NOMO-1 (cell line): ENCODE measurements around the gene TREM1.
"Not testable (repeated sequence)": the region's sequence is repeated elsewhere in the genome, so short reads cannot be mapped to it uniquely, and the experiment has no call there.

Source experiments
- DNase-seq, 2 experiments: peaks; one replicate each; lab custom pipeline; 2025; ENCODE audit not compliant: unreplicated experiment in 2 of 2; lab: John Stamatoyannopoulos, UW

Gene TREM1

DNA sequence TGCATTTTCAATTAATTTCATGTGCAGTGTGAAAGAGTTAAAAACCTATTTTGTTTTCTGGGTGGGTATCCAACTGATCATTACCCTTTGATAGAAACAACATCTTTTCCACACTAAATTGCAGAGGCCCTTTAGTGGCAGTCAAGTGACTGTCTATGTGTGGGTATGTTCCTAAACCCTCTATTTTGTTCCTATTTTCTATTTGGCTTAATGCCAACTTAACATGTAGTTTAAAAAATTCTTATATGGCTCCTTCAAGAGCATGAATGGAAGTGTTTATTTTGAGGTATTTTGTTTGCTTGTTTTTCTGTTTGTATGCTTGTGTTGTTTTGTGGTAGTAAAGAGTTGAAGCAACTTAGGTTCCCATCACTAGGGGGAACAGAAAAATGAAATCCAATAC lies 19.9 kb downstream of the TREM1 start:
- no peak for DNase-seq

DNA sequence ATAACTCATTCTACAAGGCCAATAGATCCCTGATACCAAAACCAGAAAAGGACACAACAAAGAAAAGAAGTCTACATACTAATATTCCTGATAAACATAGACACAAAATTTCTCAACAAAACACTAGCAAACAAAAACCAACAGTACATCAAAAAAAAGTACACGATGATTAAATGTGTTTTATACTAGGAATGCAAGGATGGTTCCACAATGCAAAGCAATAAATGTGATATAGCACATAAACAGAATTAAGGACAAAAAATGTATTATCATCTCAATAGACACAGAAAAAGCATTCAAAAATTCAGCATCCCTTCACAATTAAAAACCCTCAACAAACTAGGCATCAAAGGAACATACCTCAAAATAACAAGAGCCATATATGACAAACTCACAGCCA lies 23.2 kb downstream of the TREM1 start:
- no peak for DNase-seq

DNA sequence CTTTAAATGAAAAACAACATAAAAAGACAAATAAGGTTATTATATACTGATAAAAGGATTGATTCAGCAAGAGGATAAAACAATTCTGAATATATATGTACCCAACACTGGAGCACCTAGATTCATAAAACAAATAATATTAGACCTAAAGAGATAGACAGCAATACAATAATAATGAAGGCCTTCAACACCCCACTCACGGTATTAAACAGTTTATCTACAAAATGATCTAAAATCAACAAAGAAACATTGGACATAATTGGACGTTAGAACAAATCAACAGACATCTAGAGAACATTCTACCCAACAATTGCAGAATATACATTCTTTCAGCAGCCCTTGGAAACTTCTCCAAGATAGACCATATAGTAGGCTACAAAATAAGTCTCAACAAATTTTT lies 24.1 kb downstream of the TREM1 start:
- DNase-seq = no peak

DNA sequence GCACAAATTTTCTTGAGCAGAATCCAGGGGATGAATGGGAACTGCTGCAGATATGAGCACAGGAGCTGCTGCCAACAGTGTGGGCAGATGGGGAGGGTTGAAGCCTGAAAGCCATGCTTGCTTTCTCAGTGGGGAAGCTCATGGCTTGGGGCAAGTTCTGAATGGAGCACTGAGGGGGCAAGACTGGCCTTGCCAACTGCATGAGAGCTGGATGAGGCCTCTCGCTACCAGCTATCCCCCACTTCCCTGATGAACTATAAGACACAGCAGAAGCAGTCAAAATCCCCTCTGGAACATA lies 28.3 kb downstream of the TREM1 start:
- no peak for DNase-seq

DNA sequence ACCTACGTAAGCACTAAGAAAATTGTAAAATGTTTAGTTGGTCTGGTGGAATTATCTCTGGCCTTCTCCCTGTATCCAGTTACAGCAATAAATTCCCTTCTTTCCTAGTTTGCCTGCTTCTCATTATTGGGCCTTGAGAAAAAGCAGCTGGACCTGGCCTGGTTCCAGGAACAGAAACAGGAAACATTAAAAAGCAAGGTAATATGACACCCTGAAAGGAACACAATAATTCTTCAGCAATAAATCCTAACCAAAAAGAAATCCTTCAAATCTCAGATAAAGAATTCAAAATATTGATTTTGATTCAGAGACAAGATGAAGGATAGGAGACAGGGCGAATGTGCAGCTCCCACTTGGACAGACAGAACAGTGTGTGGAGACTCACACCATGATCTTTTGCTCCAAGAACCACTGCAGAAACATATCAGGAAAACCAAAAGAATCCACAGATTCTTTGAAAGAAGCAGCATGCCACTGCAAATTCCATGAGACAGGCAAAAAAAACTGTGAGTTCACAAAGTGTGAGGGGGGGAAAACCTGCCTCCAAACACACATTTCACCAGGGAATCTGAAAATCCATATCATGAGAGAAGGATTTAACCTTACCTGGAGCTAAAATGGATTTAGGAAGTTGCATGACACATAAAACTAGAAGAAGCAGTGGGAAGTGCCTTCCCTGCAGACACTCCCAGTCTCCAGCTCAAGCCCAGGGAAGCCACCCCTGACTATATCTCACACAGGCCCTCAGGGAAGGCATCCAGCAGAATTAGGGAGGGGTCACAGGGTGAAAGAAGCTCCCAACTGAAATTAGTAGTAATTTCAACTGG lies 28.9 kb downstream of the TREM1 start:
- no peak for DNase-seq

DNA sequence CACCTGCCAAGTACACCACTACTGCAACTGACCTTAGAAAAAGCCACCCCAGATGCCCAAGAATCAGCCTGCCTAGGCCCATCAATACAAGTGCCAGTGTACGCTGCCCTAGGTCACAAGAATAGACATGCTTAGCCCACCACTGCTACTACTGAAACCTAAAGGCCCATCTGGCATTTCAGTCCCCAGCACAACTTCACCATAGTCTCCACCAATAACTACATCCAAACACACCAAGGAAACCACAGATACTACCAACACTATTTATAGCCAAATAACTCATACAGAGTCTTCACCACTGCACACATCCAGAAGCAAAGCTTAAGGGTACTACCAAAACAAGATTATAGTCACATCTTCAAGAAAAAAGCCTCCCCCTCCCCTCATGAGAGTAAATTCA lies 30.1 kb downstream of the TREM1 start:
- no peak for DNase-seq

DNA sequence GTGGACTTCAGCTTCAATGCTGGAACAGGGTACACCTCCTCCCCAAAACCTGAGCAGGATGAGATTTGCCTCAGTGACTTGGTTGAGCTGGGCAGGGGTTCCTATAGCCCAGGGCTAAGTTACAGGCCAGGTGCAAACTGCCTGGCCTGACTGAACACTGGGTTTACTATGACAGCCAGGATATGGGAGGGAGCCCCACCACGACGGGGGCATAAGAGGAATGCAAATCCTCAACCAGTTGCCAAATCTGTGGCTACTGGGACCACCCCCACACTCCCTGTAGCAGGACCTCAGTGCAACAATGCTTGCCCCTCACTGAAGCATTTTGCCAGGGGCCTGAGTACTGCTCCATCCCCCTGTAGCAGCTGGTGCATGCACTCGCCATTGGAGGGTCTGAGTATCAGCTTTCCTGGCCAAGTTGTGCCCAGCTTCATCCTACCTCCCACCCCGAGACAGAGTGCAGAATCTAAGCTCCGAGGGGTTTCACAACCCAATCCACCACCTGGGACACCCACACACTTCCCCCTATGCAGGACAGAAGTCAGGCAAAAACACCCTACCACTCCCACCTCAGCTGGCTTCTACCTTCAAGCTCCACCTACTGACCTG lies 30.7 kb downstream of the TREM1 start:
- DNase-seq = no peak

DNA sequence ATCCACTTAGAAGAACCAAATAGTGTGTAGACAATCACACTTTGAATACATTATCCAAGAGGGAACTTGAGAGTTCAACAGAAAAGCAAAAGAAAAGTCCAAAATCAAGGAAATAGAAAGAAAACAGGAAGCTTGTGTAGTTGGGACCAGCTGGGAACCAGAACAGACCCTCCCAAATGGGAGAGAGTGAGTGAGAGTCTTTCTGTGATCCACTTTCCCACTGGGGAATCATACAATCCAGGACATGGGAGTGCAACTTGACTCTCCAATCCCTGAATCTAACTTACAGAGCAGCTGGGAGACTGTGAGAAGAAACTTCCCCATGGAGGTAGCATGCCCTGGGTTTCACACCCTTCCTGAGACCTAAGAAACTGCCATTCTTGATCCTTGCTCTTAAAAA lies 31.4 kb downstream of the TREM1 start:
- DNase-seq = no peak

DNA sequence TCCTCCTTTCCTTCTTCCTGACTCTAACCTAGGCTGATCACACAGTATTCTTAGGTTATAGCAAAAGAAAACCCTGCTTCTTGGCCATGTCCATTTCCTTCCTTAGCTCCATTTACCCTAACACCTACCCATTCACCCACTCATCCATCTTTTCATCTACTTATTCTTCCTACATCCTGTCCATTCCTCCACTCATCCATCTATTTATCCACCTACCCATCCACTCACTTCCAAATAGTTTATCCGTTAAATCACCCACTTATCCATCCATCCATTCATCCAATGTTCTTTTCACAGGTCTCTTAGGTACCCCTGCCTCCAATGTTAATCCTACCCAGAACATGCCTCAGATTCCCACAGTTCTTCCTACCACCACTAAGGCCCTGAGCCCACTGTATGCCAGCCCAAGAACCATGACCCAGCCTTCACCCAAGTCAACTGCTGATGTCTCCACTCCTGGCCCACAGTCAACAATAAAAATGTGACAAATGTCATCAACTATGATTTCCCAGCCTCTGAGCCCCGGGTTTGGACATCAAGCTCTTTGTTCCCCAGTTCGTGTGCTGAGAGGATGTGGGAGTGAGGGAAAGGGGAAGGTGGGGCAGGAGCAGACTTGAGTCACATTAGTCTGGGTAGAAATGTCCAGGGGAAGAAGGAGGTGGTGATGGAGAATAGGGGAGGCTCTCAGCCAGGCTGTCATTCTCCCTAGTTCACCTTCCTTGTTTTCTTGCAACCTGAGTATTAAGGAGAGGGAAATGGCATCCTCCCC lies 33.9 kb downstream of the TREM1 start:
- DNase-seq = no peak

DNA sequence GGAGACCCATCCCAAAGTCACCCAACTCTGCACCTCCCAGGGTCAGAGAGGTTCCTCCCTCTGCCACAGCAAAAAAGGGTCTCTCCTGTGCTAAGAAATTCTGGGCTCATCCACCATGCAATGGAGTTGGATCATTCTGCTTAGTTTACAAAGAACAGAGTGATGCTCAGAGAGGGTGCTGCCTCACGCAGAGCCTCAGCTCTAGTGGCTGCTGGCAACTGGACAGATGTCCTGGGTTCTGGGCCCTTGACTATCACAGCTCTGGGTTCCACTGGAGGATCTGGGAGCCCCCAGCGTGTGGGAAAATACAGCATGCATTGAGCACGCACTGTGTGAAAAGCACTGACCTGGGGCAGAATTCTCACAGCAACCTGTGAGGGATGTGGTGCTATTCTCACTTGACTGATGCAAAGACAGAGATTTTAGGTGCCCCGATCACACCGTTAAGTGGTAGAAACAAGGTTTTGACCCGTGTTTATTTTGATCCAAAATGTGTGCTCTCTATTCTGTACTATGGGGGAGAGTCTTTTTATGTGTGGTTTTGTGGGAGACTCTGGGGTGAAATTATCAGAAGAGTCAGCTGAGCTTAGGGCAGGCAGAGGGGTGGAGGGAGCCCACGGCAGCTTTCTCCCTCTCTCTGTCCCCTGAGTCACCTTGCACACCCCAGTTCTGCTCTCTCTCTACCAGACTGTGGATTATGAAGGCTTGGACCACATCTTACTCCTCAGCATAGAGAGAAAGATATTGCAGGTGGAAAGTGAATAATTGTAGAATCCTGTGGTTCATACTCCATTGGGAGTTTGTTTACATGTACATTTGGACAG lies 38.4 kb downstream of the TREM1 start:
- DNase-seq = no peak

DNA sequence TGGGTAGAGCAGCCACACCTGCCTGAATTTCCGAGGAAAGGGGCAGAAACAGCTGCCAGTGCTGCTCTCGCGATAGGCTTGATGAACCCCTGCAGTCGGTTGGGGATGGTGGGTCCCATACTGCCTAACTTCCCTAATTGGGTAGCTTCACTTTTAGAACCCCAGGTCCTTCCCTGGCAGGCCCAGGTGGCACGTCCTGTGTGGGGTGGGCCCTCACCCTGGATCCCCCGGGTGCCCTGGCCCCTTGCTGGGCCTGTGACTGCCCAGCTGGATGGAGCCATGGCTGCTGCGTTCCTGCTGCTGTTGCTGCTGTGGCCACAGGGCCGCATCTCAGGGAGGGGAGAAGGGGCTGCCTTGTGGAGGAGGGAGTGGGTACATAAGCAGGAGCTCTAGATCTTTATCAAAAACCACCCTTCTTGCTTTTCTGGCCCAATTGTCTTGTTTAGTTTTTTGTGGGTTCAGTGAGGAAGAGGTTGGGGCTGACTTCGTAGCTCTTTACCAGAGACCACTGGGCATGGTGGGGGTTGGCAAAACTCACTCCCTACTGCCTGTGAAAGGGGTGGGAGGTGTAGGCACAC lies 39.1 kb downstream of the TREM1 start:
- no peak for DNase-seq

DNA sequence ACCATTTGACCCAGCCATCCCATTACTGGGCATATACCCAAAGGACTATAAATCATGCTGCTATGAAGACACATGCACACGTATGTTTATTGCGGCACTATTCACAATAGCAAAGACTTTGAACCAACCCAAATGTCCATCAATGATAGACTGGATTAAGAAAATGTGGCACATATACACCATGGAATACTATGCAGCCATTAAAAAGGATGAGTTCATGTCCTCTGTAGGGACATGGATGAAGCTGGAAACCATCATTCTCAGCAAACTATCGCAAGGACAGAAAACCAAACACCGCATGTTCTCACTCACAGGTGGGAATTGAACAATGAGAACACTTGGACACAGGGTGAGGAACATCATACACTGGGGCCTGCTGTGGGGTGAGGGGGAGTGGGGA lies 40.0 kb downstream of the TREM1 start:
- DNase-seq = not testable (repeated sequence)

DNA sequence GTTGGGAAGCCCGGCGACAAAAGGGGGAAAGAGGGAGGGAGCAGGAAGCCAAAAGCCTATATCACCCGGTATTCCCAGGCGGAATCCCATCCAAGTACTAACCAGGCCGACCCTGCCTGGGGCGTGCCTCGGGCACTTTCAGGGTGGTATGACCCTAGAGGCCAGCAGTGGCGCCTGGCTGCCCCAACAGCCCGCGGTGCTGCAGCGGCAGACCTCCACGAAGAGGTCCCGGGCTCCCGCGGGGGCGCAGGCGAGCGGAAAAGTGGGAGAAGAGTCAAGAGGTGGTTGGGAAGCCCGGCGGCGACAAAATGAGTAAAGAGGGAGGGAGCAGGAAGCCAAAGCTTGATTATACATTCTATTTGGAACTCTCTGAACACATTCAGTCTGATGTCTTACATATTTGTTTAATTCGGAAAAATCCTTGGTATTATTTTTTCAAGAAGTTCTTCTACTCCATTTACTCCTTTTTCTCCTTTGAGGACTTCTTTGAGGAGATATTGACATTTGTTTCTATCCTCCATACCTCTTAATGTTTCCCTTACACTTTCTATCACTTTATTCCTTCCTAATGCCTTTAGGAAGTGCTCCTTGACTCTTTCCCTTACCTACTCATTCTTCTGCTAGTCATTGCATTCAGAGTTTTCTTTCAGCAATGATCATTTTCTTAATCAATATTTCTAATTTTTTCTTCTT lies 46.9 kb downstream of the TREM1 start:
- DNase-seq = no peak

DNA sequence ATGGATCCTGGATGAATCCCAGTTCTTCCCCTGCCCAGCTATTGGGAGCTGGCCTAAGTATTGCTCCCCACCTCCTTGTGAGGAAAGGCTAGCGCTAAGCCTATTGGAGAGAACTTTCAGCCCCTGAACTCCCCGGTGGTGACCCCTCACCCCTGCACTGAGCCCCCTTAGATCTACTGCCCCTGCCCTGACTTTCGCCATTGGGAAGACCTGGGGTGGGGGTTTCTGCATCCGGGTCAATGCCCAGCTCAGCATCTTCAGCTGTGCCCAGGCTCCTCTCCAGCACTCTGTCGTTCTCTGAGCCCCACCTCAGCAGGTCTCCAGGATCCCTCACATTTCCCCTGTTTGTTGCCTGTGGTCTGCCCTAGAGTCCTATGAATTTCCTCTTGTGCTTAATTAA lies 49.4 kb downstream of the TREM1 start:
- DNase-seq = no peak

DNA sequence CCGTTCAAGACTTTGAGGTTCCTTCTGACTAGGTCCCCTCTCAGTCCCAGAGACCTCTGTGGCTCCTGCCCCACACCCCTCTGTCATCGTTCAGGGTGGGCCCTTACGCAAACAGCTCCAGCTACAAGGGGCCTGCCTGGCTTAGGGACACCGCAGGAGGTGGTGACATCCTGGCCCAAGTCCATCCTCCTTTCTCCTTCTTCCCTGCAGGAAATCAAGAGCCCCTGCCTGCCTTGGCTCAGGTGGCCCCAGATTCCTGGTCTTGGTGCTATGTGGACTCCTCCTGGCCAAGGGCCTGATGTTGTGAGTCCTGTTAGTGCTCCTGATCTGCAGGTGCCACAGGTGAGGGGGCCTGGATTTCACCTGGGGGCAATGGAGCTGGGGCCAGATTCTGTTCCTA lies 50.2 kb downstream of the TREM1 start:
- no peak for DNase-seq

DNA sequence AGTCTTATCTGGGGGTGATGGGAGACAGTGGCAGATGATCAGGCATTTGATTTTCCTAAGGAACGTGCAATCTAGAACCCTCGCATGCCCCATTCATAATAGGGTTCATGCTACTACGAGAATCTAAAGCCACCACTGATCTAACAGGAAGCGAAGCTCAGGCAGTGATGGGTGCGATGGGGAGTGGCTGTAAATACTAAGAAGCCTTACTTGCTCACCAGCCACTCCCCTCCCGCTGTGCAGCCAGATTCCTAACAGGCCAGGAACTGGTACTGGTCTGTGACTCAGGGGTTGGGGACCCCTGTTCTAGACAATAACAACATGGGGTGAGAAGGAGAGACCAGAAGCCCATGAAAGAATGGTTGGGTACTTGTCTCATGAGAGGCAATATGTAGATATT lies 53.8 kb downstream of the TREM1 start:
- DNase-seq = no peak

DNA sequence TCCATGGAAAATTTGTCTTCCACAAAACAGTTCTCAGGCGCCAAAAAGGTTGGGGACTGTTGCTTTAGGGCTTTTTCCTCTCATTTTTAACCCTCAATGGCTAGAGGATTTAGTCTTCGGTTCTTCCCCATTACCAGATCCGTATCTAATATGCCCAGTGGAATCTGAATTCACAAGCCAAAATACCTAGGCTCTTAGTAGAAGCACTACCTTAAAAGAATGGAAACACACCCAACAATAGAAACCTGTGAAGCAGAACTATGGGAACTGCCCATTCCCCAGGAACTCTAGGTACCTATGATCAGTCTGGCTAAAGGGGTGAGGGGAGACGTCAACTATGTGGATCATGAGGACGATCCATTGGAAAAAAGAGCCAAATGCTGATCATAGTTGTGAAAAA lies 55.2 kb downstream of the TREM1 start:
- DNase-seq = no peak

DNA sequence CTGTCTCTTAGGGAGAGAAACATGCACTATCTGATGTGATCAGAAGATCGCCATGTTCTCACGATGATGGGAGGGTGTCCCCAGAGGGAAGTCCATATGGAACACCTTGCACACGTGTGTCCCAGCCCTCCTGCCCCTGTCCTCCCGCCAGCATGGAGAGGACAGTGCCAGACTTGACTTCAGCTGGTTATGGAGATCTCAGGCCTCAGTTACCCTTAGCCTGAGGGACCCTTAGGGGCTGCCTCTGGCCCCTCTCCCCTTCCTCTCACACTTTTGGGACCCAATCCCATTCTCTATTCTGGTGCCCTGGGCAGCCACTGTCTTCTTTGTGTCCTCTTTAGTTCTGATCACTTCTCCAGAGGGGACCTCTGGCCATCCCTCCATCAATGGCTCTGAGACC lies 56.8 kb downstream of the TREM1 start:
- no peak for DNase-seq

DNA sequence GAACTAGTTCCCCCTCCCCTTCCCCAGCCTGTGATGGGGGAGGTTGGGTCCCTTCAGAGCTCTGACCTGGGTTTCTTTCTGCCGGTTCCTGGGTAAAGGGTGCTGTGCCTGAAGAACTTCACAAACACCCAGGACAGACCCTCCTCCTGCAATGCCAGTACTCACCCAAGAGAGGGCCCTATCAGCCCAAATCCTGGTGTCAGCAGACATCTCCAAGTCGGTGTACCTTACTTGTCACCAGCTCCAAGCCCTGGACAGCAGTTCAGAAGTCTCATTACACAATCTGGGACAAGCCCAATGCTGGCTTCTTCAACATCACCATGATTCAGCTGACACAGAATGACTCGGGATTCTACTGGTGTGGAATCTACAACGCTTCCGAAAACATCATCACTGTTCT lies 57.9 kb downstream of the TREM1 start:
- DNase-seq = peak; percentile 20 to 27

DNA sequence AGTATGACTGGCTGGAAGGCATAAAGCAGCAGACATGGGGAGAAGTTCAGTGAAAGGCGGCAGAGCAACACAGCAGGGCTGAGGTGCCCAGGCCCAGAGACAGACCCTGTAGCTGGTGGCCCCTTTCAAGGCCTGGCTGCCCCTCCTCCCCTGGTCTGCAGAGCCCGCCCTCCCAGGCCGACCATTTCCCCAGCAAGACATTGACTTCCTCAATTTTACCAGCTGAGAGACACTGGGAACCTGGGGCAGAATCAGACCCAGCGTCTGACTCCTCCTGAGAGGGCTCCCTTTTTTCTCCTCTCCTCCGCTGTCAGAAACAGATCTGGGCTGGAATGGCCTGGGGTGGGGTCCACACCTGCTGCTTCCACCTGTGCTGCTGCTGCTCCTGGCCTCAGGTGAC lies 58.4 kb downstream of the TREM1 start, which contains the start of gene TREML4:
Gene TREML4, plus strand, starts transcription at position 254 of the 400 bp plus-strand sequence. Its CDS starts 79 bp downstream, at position 333.
- peak; percentile 45 to 57 for DNase-seq
